GM19238 (cell line): ENCODE results near the gene DDO.
A peak's percentile ranks its signal among the peaks of the same experiment; 100 is the strongest.
"Not testable (repeated sequence)": the region's sequence is repeated elsewhere in the genome, so short reads cannot be mapped to it uniquely, and the experiment has no call there.

Source experiments
- DNase-seq: peaks from one replicate; pipeline ENCODE4 v3.0.0; 2011; ENCODE audit warnings: low spot score; ENCODE audit not compliant: insufficient read length

Gene DDO

DNA sequence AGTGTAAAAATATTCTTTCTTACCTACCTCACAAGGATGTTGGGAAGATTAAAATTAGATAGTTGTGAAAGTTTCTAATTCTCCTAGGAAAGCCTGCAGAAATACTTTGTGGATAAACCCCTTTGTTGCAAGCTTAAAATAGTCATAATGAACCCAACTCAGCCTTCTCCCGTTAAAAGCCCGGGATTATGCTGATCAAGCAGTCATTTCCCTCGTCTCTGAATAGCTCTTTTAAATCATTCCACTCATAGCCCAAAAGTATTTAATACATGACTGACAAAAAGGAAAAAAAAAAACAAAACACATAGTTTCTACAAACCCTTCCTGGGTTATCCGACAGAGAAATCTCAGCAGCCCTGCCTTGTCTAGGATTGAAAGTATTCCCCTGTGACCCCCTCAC, 46.3 kb downstream of the DDO start:
- no peak for DNase-seq

DNA sequence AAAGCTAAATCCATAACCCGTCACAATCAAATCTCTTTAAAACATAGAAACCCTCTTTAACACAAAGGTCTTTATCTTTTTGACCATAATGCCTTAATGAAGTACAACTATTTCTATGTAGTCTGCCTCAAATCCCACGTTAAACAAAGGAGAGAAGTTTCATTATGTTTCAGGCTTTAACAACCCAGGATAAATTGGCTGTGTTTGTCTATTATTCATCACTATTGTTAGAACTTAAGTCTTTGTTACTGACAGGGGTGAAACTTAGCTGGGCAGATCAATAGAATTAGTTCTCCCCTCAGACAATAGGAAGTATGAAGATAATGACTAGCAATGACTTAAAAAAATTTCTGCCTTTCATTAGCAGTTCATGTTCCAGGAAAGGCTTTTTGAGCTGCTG, 47.1 kb downstream of the DDO start:
- no peak for DNase-seq

DNA sequence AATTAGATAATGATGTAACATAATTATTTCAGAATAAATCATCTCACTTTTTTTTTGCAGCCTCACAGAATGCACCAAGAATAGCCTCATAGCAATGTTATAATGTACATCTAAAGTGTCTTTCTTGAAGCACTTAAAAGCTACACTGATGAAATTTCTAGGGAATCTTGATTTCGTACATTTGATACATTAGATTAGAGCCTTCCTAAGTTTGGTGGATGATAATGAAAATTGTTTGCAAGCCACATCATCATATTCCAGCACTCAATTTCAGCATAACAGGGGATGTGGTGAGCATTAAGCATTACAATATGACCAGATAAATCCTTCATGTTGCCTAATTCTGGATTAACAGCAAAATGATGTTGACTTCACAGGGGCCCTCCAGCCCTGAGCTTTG, 47.5 kb downstream of the DDO start:
- DNase-seq, result no peak

DNA sequence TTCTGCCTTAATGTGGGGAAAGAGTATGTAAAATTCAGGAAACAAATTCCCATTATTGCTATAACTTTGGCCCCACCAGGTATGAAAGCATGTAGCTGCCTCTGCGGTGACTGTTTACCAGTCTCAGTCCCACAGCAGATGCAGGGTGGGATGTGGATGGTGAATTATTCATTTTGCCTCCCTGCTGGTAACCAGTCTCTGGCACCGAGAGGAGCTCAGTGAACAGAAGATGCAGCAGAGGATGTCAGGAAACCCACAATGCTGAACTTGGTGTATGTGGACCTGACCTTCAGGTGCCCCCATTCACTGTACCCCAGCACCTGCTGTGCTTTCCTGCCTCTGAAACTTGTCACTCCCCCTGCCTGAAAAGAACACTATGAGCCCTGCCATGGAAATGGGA, 48.4 kb downstream of the DDO start:
- no peak for DNase-seq

DNA sequence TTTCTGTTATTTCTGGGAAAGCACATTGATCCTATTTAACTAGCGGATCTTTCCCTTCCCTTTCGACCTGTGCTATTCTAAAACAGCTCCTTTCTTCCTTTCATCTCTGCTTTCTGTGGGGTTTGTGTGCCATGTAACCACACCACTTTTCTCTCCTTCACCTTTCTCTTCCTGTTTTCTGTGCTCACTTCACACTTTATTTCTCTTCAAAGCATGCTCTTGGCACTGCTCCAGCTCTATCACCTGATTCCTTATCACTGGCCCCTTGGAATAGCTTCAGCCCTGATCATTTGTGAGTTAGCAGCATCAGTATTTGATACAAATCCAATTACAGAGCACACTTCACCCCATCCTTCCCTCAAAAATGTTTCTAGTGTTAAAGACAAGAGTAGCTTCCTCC, 49.1 kb downstream of the DDO start:
- DNase-seq, result no peak

DNA sequence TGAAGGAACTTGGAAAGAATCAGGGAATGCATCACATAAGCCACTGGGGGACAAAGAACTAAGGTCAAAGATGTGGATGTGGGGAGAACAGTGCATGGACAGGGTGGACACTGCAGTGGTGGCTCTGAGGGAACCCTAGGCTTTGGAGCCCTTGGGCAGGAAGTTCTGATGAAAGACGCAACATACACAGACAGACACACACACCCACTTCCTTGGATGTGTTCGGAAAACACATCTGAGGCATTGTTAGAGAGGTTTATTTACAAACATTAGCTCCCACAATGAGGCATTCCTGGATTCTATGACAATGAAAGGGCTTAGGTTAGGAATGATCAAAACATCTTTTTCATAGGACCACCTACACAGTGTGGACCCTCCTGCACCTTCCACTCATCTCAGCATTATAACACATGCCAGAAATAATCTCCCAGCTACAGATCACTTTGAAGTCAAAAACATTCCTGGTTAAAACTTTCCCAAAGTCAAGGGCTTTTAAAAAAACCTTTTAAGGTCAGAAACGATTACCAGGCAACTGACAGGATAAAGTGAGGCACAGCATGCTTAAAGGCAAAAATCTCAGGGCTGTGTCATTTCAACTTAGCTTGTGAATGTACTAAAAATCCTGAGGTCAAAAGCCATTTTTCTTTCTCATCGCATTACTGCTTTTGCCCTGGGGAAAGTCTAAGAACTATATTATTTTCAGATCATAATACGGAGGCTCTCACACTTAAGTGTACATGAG, 50.8 kb downstream of the DDO start:
- no peak for DNase-seq

DNA sequence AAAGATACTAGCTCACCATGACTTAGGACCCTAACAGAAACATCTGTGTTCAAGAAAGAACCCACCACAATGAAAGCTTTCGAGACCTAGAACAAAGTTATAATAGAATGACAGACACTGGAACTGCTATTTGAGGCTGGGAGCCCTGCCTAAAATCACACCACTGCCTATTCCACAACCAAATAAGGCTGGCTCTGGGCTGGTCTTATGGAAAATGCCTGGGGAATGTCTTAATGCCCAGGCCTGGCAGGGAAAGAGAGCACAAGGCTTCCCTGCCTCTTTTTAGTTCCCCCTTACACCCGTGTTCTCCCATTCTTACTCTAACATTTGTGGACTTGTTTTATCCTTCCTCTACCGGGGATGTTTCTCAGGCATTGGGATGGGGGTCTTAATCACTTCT, 51.6 kb downstream of the DDO start:
- DNase-seq, result no peak

DNA sequence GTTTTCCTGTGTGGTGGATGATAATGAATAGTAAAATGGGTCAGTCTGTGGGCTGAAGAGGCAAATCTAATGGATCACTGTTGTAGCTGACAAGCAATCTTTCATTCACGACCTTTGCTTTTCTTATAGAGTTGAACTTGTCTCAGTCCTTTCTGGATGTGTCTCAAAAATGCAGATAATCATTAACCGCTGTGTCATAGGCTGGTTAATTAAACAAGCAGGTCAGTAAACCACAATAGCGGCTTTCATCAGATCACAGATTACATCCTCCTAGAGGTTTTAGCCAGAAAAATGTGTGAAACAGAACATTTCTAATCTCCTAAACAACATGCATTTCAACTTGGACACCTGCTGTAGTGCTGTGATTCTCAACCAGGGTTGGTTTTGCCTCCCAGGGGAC, 54.7 kb downstream of the DDO start:
- DNase-seq, result no peak

DNA sequence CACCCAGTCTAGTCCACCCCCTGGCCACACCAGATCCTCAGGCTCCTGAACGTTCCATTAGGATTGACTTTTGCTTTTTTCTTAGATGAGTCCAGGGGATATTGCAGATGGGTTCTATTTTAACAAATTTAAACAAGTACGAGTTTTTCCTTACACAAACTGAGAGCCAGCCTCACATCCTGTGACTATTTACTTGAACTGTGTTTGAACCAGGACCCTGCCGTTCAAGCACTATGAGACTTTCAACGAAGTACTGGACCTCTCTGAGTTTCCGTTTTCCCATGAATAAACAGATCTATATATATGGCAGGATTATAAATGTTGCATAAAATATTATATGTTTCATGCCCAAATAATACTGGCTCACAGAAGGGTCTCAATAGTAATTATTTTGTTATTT, 55.8 kb downstream of the DDO start:
- DNase-seq, result no peak

DNA sequence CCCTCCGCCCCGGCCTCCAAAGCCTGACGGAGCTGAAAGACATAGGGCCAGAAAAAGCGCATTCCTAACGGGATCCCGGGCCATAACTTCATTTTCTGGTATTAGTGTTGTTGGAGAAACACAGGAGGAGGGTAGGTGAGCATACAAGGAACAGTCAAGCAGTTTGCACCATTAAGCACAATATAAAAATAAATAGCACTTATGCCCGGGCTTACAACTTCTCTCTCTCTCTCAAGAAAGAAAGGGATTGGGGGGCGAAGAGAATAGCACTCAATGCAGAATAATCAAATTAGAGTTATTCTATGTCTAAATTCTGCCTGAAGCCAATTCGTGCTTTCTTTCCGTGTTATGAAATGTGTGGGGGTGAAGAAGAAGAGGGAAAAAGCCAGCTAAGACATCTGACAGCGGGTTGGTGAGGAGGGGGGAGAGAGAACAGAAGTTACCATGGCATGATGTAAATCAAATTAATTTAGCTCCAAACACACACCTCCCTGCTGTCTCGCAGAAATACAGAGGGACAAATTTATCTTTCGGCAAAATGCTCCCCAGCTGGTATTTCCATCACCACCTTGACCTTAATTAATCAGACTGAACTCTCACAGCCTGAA, 56.7 kb downstream of the DDO start:
- DNase-seq, result no peak

DNA sequence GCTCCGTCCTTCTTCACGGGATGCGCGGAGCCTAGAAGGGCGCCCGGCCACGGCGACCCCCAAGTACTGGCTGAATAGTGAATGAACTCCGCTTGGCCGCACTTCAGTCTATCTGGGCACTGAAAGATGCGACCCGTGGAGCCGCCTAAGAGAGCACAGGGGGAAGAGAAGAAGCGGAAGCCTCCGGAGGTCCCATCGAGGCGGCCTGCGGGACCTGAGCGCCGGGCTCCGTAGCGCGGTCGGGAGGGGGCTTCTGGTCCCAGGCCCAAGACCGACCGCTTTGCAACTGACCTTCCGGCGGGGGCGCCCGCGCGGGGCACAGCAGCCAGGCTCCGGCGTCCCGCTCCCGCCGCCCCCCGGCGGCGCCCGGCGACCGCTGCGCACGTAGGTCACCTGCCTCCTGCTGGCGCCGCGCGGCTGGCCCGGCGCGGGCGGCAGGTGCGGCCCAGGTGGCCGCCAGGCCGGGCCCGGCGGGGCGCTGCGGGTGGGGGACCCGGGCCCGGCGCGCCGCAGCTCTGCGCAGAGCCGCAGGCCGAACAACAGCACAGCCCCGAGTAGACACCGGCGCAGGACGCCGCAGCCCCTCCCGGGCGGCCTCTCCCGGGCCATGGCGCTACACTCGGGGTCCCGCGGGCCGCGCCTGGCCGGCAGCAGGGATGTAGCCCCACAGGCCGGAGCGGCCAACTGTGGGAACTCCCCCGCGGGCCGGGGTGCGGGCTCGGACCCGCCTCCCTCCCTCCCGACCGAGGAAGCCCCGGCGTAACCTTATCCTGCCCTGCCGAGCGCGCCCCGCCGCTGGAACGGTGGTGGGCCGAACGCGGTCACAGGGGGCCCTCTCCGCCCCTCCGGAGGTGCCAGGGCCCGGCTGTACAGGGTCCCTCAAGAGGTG, 57.5 kb downstream of the DDO start, which contains the start of gene METTL24:
Gene METTL24 (minus strand): TSS at position 686 of the 889 bp plus-strand sequence. CDS start 77 bp downstream, at position 609.
- peak; percentile 5 for DNase-seq

DNA sequence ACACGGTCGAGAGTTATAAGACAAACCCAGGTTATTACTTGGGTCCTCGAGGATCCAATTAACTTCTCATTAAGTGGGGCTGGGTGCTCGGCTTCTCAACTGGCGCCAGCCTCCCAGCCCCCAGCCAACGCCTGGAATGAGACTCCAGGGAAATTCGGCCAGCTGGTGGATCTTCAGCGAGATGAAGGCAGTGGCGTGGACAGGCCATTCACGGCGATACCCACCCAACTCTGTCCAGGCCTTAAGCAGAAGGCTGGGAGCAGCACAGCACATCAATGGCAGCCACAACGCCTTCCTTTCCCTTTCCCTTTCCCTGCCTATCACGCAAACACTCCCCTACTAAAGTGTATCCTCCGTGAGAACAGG, 58.1 kb downstream of the DDO start:
- no peak for DNase-seq

DNA sequence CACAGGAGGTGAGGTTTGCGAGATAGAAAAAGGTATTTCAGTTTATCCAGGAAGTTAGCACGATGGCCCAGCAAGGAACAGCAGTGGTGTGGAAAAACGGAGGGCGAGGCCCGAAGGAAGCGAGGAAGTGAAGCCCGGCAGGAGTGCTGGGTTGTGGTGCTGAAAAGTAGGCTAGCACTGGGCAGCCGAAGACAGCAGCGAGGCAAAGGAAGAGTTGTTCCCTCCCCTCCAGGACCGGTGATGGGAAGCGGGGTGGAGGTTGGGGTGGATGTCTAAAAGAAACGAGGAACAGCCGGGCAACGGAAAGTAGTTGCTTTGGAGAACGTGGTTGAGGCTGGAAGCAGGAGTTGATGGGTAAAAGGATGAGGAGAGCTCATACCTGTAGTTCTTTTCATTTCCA, 58.6 kb downstream of the DDO start:
- DNase-seq, result no peak

DNA sequence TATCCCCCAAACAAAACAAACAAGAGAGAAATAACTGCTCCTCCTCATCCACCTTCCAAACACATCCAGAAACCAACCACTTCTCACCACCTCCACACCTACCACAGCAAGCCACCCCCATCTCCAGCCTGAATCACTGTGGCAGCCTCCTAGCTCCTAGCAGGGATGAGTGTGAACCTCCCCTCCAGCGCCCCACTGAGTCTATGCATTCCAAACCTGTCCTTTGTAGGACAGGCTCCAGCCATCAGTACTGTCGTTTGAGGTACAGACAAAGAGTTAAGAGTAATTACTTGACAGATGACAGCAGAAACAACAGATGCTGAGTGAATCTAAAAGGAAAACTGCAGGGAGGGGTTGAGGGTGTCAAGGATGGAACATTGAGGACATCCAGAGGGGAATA, 59.6 kb downstream of the DDO start:
- DNase-seq, result no peak

DNA sequence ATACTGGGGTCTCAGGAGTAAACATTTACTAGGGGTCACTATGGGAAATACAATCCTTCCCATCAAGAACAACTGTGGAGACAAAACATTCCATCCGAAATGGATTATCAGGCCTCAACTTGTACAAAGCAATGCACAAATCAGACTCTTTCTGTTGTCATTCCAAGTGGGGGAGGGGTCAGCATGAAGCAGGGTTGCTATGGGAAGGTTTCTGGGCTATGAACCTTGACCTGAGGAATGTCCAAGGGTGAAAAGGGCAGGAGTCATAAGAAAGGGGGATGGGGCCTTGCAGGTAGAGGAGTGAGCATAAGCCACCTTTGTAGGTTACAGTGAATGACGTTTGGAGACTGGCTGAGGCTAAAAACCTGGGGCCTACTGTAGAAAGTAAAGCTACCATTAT, 60.4 kb downstream of the DDO start:
- no peak for DNase-seq

DNA sequence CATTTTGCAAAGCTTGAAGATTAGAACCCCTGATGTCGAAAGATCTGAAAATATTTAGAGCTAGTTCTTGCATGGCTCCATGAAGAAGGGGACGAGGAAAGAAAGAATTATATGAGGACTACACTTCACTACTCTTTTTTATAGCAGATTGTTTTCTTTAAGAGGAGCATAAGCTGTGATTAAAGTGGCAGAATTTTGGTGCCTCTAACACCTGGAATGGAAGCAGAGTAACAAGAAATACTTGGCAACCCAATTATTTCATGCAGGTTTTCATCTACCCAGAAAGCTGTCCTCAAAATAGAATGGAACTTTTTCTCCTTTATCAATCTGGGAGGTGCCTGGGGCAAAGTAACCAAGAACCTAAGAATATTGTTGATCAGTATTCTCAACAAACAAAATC, 61.2 kb downstream of the DDO start:
- no peak for DNase-seq

DNA sequence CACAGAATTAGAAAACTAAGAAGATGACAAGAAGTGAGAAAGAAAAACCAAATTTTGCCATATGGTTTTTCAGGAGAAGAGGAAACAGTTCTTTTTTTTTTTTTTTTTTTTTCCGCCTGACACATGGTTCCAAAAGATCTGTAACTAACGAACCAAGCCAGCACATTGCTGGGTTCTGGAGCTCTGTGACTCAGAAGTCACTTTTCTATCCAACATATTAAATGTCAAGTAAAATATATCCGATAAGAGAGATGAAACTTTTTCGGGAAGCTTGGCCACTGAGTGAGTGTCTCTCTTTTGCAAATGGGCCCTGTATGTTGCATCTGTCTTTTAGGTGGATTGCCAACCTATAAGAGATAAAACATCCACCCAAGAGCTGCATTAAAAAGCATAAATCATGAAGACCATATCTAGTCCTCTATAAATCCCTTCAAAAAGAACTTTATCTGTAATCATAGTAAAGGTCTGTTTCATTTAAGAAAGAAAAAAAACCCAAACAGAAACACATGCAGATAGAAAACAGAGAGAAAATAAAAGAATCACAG, 61.8 kb downstream of the DDO start:
- no peak for DNase-seq

DNA sequence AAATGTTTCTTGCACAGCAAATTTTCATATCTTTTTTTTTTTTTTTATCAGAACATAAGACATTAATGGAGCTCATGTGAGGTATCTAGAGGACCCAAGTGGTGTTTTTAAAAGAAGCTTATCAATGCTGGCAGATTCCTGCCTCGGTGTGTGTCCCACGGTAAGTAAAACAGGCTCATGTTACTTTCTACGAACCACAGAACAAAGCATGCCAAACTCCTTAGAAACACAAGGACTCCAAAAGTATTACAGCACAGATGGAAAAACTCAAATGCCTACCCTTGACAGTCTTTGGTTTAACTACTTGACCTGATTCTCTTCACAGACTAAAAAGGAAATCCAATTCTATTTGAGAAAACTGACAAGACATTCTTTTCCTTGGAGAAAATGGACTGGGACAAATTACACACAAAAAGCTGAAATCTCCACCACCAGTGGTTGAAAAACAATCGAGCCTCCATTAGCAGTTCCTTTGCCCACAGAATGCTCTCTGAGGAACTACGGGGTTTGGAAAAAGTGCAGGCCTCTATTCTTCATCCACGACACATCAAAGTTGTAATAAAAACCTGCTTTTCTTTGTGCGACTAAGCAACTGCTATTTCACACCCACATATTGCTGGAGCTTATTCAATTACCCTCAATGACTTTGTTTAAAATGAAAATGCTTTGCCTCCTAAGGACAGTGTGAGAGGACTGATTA, 62.7 kb downstream of the DDO start:
- no peak for DNase-seq

DNA sequence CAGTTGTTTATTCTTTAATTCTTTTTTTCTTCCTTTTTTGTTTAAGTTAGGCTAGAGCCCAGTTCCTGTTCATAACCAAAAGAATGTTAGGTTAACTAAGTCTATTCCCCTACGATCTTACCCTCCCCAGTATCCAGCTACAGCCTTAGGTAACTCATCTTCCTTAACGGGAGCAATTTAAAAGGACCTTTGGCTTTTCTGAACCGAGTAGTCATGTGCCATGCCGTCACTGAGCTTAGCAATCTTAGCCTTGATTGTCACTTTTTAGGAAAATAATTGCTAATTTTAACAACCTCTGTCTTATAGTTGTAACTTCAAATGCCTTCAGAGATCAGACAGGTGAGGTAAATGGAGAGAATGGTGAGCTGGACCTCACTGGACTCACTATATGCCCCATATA, 63.4 kb downstream of the DDO start:
- DNase-seq, result no peak

DNA sequence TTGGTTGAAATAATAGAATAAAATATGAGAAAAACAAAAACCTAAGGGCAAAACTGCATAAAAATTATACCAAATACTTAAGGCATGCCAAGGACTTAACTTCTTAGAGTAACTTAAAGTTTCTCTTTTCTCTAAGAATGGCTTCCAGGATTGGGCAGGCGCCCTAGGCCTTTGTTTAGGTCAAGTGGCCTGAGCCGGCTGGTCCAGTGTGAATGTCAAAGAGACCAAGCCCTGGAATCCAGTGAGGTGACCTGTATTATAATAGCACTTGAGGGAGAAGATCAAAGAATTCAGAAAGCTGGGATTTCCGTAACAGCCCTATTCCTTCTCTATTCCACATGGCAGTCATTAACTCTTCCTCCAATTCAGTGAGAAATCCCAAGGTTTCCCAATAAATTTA, 63.8 kb downstream of the DDO start:
- no peak for DNase-seq

DNA sequence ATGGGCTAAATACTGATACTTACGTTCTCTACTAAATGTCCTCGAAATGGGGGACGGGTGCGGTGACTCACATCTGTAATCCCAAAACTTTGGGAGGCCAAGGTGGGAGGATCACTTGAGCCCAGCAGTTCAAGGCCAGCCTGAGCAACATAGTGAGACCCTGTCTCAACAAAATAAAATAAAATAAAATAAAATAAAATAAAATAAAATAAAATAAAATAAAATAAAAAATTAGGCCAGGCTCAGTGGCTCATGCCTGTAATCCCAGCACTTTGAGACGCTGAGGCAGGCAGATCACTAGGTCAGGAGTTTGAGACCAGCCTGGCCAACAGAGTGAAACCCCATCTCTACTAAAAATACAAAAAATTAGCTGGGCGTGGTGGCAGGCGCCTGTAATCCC, 64.8 kb downstream of the DDO start:
- not testable (repeated sequence) for DNase-seq
